Lung (tissue), 12 donors: ENCODE measurements around the gene ASTN2. TPM values are rescaled to one million over a fixed set of nuclear protein-coding genes. Genes with fewer than 3 reads are reported as not detected.

ENCODE experiments used
- ATAC-seq: fragments of 200-7000 bp; cut with Tn5 transposase; one replicate; pipeline ENCODE4 v1.9.1; 2020; ENCODE audit warnings: moderate number of reproducible peaks; ENCODE audit not compliant: insufficient read depth, low FRiP score
- DNase-seq, 3 donors: peaks; one replicate each; pipeline ENCODE4 v3.0.0-alpha.2; 2013 to 2017
- H3K27ac ChIP-seq, 2 donors: one replicate each; pipeline ENCODE4 v1.5.1; 2013; ENCODE audit warnings: mild to moderate bottlenecking in 2 of 2, moderate library complexity in 2 of 2, control low read depth in 1 of 2, inconsistent platforms in 1 of 2, low read depth in 1 of 2, low read length in 1 of 2
- H3K27me3 ChIP-seq, 3 donors: one replicate each; pipeline ENCODE4 v1.5.1; 2013; ENCODE audit warnings: low read length in 2 of 3; ENCODE audit not compliant: control insufficient read depth in 3 of 3, insufficient read depth in 3 of 3
- H3K36me3 ChIP-seq, 4 donors: one replicate each; pipeline ENCODE4 v1.5.1; 2013; ENCODE audit warnings: low read length in 4 of 4, mild to moderate bottlenecking in 1 of 4, moderate library complexity in 1 of 4; ENCODE audit not compliant: control insufficient read depth in 4 of 4, insufficient read depth in 4 of 4
- H3K4me1 ChIP-seq, 5 donors: one replicate each; pipeline ENCODE4 v1.5.1; 2013; ENCODE audit warnings: low read length in 5 of 5, mild to moderate bottlenecking in 2 of 5, moderate library complexity in 1 of 5; ENCODE audit not compliant: control insufficient read depth in 5 of 5, insufficient read depth in 5 of 5
- H3K4me3 ChIP-seq: one replicate; pipeline ENCODE4 v1.5.1; 2013; ENCODE audit warnings: mild to moderate bottlenecking, control low read depth, moderate library complexity
- H3K9ac ChIP-seq, 2 donors: one replicate each; pipeline ENCODE4 v1.5.1; 2013; ENCODE audit warnings: low read length in 2 of 2, control low read depth in 1 of 2; ENCODE audit not compliant: insufficient read depth in 1 of 2
- H3K9me3 ChIP-seq, 4 donors: one replicate each; pipeline ENCODE4 v1.5.1; 2013; ENCODE audit warnings: low read length in 3 of 4, mild to moderate bottlenecking in 1 of 4, moderate library complexity in 1 of 4; ENCODE audit not compliant: control insufficient read depth in 4 of 4, insufficient read depth in 3 of 4
- WGBS, 2 donors: extraction: QIAGEN DNeasy Blood & Tissue Kit; methylation state at CpG; one replicate each; pipeline ENCODE4 v1.1.7; 2013; 5-methylcytosine and 5-hydroxymethylcytosine counted together
- polyA plus RNA-seq, 2 donors: library from polyadenylated mRNA; stranded (reverse); fragments of 200-250 nt; gene quantifications; one replicate each; pipeline ENCODE4 v1.2.1, GENCODE V29; 2013
- total RNA-seq, 2 donors: library from RNA; depleted of rRNA in 1 of 2; stranded (reverse); fragments of >200 nt in 1 of 2; gene quantifications; one replicate each; pipeline ENCODE4 v1.2.1, GENCODE V29; 2014 to 2021
- TF ChIP-seq, protein P1 (sequence below): IDR thresholded peaks from 2 replicates; pipeline ENCODE4 v1.5.1; 2012; ENCODE audit warnings: mild to moderate bottlenecking; ENCODE audit errors: control extremely low read depth, extremely low read depth
- donor health status: control.
- donor health status: control.
- donor health status: Bipolar disorder and iron deficiency.
- donor health status: healthy.
- donor health status: DM: yes; HTN: yes; CAD: no.

Gene ASTN2
- total and polyA plus RNA-seq, 4 donors = 1.4 to 7.0 (median 3.3) TPM

DNA sequence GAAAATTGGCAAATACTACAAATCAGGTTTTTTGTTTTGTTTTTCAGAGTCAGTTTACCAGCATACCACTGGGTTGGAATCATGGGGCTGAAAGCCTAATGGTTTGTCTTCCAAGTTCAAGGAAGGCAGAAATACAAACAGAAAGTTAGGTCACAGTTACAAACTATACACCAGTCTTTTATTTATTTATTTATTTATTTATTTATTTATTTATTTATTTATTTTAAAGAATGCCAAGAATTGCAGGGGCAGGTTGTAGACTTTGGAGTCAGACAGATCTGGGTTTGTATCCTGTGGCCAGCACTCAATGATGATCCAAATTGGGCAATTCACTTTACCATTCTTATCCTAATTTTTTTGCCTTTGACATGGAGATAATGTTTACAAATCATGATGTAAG is 353.9 kb downstream of the ASTN2 start:
- Histone ChIP-seq H3K9me3 (peaks cover 0 to 3% (median 0%) of the 10 kb centered on the region in 4 donors), H3K4me3 (no peak overlapping the region), H3K4me1 (no peaks in the 10 kb centered on the region), H3K36me3 (no peaks in the 10 kb centered on the region), H3K27me3 (no peaks in the 10 kb centered on the region), H3K27ac (no peak overlapping the region), H3K9ac (no peak overlapping the region)
- DNase-seq (no peak), ATAC-seq (no peak)
- TF ChIP-seq, protein P1, sequence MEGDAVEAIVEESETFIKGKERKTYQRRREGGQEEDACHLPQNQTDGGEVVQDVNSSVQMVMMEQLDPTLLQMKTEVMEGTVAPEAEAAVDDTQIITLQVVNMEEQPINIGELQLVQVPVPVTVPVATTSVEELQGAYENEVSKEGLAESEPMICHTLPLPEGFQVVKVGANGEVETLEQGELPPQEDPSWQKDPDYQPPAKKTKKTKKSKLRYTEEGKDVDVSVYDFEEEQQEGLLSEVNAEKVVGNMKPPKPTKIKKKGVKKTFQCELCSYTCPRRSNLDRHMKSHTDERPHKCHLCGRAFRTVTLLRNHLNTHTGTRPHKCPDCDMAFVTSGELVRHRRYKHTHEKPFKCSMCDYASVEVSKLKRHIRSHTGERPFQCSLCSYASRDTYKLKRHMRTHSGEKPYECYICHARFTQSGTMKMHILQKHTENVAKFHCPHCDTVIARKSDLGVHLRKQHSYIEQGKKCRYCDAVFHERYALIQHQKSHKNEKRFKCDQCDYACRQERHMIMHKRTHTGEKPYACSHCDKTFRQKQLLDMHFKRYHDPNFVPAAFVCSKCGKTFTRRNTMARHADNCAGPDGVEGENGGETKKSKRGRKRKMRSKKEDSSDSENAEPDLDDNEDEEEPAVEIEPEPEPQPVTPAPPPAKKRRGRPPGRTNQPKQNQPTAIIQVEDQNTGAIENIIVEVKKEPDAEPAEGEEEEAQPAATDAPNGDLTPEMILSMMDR = no peak

DNA sequence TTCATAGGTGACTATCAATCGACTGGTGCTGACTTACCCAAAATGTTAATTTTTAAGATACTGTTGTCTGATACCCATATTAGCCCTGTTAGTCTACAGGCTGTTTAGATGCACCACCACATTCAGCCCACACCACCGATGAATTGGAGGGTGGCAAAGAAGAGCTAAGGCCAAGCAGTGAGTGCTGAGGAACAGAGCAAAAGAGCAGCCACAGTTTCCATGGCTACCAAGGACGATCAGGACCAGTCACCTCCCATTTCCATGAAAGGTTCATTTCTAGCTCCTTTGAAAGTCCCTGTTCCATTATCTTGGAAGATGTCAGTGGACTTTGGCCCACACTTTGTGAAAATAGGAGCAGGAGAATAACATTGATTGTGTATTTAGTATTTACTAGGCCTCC is 364.9 kb downstream of the ASTN2 start:
- no peak for DNase-seq
- no peak overlapping the region for H3K9ac ChIP-seq
- H3K9me3 ChIP-seq = no peaks in the 10 kb centered on the region
- TF ChIP-seq, protein P1 = no peak
- no peaks in the 10 kb centered on the region for H3K36me3 ChIP-seq
- no peak for ATAC-seq
- 82 to 89% methylated on average over 3 of the region's 3 CpGs for WGBS, 2 donors
- no peaks in the 10 kb centered on the region for H3K27me3 ChIP-seq
- H3K4me3 ChIP-seq = no peak overlapping the region
- no peak overlapping the region for H3K27ac ChIP-seq
- H3K4me1 ChIP-seq = no peaks in the 10 kb centered on the region

DNA sequence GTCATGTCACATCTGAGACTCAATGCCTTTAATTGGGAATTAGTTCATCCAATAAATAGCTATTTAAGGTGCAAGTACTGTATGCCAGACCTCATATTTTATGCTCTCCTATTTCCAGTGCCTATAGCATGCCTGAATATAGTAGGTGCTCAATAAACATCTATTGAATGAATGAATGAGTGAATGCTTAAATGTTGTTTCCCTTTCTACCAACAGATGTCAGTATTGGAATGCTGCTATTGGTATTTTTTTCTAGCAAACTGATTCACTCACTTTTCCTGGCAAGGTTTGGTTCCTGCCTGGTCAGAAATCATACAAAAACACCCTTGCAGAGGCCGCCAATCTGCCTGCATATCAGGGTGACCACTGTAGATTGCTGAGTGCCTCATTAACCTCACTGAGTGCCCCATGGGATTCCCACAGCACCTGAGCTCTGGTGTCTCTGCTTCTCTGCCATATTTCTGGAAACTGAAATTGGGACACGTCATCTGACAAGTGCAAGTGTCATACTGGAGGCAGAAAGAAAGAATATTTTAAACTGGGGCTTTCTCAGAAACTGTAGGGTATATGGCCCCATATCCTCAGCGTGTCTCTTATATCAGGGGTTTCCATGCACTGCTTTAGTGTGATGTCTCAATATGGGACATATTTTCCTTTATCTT is 368.1 kb downstream of the ASTN2 start:
- DNase-seq (no peak), ATAC-seq (no peak)
- TF ChIP-seq, protein P1 = no peak
- Histone ChIP-seq H3K27me3 (no peaks in the 10 kb centered on the region), H3K9ac (no peak overlapping the region), H3K9me3 (no peaks in the 10 kb centered on the region), H3K4me3 (no peak overlapping the region), H3K36me3 (no peaks in the 10 kb centered on the region), H3K27ac (no peak overlapping the region), H3K4me1 (no peaks in the 10 kb centered on the region)
- WGBS, 2 donors = 83 to 88% methylated on average over 3 of the region's 3 CpGs

DNA sequence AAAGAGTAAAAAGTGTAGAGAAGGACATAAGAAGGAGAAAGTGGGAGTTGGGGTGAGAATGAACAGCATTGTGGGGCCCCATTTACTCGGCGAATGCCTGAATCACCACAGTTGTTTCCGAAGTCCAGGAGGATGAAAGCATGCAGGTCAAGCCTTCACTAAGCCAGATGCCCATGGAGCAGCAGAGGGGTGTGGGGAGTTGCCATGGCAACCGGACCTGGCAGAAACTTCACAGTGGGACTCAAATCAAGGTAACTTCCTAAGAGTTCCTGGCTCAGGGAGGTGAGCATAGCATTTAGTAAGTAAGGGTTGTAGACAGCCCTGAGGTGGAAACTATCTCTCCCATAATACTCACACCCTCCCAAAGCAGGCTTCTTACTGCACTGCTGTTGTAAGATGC is 370.6 kb downstream of the ASTN2 start:
- WGBS, 2 donors = 45 to 49% methylated on average over 4 of the region's 4 CpGs
- TF ChIP-seq, protein P1 = no peak
- ATAC-seq = no peak

More for the DNA sequence above, 370.6 kb downstream of the ASTN2 start:
- Histone ChIP-seq H3K36me3 (no peaks in the 10 kb centered on the region), H3K9me3 (no peaks in the 10 kb centered on the region), H3K4me1 (no peaks in the 10 kb centered on the region), H3K4me3 (no peak overlapping the region), H3K9ac (no peak overlapping the region), H3K27ac (no peak overlapping the region), H3K27me3 (no peaks in the 10 kb centered on the region)
- DNase-seq = no peak
